Stimulated activated memory B cell treated with anti-CD40 and anti-IgM and Interleukin-4, amounts not matched to agents 10 μg/mL and 1 μg/mL and 100 μg/mL, for 72 hours (primary cell): ENCODE measurements around the gene RBM47.
A peak's percentile ranks its signal among the peaks of the same experiment; 100 is the strongest.
"Not testable (repeated sequence)": the region's sequence is repeated elsewhere in the genome, so short reads cannot be mapped to it uniquely, and the experiment has no call there.

ENCODE experiments used
- ATAC-seq: fragments of 150-1000 bp; cut with Tn5 transposase; 2 replicates; pipeline ENCODE4 v1.10.0; 2021
- H3K27ac Mint-ChIP-seq: one replicate; pipeline ENCODE4 v1.8.0; 2022; ENCODE audit warnings: mild to moderate bottlenecking, mixed read lengths
- H3K27me3 Mint-ChIP-seq: one replicate; pipeline ENCODE4 v1.8.0; 2022; ENCODE audit warnings: mixed read lengths
- H3K36me3 Mint-ChIP-seq: one replicate; pipeline ENCODE4 v1.8.0; 2022; ENCODE audit warnings: mixed read lengths
- H3K4me1 Mint-ChIP-seq: one replicate; pipeline ENCODE4 v1.8.0; 2022; ENCODE audit warnings: mixed read lengths
- H3K4me3 Mint-ChIP-seq: one replicate; pipeline ENCODE4 v1.8.0; 2022; ENCODE audit warnings: mild to moderate bottlenecking, moderate library complexity, mixed read lengths
- H3K9me3 Mint-ChIP-seq: one replicate; pipeline ENCODE4 v1.8.0; 2022; ENCODE audit warnings: mixed read lengths

RBM47 gene

GRCh38 chr4:40521957-40522356 is 107.7 kb downstream of the RBM47 start:
- Mint-ChIP-seq H3K27me3 (no peaks in the 10 kb centered on the region), H3K4me1 (peaks cover 57% of the 10 kb centered on the region), H3K27ac (peak overlapping the region; percentile 77), H3K9me3 (no peaks in the 10 kb centered on the region), H3K4me3 (no peak overlapping the region), H3K36me3 (no peaks in the 10 kb centered on the region)
- ATAC-seq, result peak; percentile 64

DNA sequence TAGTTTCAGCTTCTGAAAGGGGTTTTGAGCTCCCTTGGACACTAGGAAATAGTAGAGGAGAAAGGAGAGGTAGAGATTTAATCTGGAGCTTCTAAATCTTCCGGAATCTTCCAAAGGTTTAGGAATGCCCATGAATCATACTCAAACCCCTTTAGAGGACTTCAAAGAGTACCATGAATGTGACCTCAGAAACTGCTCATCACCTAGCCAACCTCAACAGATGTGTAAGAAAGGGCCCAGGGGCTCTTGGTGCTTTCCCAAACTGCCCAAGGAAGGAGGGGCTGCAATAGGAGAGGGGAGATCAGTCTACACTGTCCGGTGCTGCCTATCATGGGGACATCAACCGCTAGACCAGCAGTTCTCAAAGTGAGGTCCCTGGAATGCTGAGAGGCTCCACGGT is 109.1 kb downstream of the RBM47 start:
- Mint-ChIP-seq H3K27ac (peak overlapping the region; percentile 51), H3K36me3 (no peaks in the 10 kb centered on the region), H3K4me3 (no peak overlapping the region), H3K4me1 (peaks cover 65% of the 10 kb centered on the region), H3K9me3 (no peaks in the 10 kb centered on the region), H3K27me3 (no peaks in the 10 kb centered on the region)
- ATAC-seq, result no peak

DNA sequence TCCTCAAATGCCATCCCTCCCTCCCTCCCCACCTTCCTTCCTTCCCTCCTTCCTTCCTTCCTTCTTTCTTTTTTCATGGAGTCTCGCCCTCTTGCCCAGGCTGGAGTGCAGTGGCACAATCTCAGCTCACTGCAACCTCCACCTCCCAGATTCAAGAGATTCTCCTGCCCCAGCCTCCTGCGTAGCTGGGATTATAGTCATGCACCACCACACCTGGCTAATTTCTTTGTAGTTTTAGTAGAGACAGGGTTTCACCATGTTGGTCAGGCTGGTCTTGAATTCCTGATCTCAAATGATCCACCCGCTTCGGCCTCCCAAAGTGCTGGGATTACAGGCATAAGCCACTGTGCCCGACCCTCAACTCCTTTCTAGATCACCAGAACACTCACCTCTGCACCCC is 112.6 kb downstream of the RBM47 start:
- ATAC-seq, H3K27me3 Mint-ChIP-seq, H3K36me3 Mint-ChIP-seq, H3K9me3 Mint-ChIP-seq: not testable (repeated sequence)
- peak overlapping the region; percentile 50 for H3K4me3 Mint-ChIP-seq
- H3K27ac Mint-ChIP-seq, result peak overlapping the region; percentile 79
- H3K4me1 Mint-ChIP-seq, result peaks cover 61% of the 10 kb centered on the region

GRCh38 chr4:40516651-40517050 is 113.0 kb downstream of the RBM47 start:
- Mint-ChIP-seq H3K27ac (peak overlapping the region; percentile 79), H3K4me1 (peaks cover 57% of the 10 kb centered on the region)
- ATAC-seq, result peak; percentile 73

GRCh38 chr4:40515398-40516293 is 114.0 kb downstream of the RBM47 start:
- peak overlapping the region; percentile 79 for H3K27ac Mint-ChIP-seq
- no peaks in the 10 kb centered on the region for H3K36me3 Mint-ChIP-seq
- ATAC-seq, result peak; percentile 93
- no peaks in the 10 kb centered on the region for H3K27me3 Mint-ChIP-seq
- H3K4me3 Mint-ChIP-seq, result peak overlapping the region; percentile 81
- peaks cover 52% of the 10 kb centered on the region for H3K4me1 Mint-ChIP-seq
- H3K9me3 Mint-ChIP-seq, result no peaks in the 10 kb centered on the region

More at GRCh38 chr4:40516651-40517050, 113.0 kb downstream of the RBM47 start:
- Mint-ChIP-seq H3K27me3 (no peaks in the 10 kb centered on the region), H3K4me3 (peak overlapping the region; percentile 4), H3K36me3 (no peaks in the 10 kb centered on the region), H3K9me3 (no peaks in the 10 kb centered on the region)

- H3K36me3 Mint-ChIP-seq, result peaks cover 4% of the 10 kb centered on the region
- no peak for ATAC-seq
- H3K4me1 Mint-ChIP-seq, result peaks cover 46% of the 10 kb centered on the region
- no peaks in the 10 kb centered on the region for H3K27me3 Mint-ChIP-seq
- peak overlapping the region; percentile 81 for H3K4me3 Mint-ChIP-seq
- H3K27ac Mint-ChIP-seq, result peak overlapping the region; percentile 79
- H3K9me3 Mint-ChIP-seq, result no peaks in the 10 kb centered on the region
Observed at GRCh38 chr4:40515037-40515397, 114.6 kb downstream of the RBM47 start.

- Mint-ChIP-seq H3K27me3 (no peaks in the 10 kb centered on the region), H3K4me1 (peaks cover 43% of the 10 kb centered on the region), H3K27ac (peak overlapping the region; percentile 79), H3K36me3 (peaks cover 4% of the 10 kb centered on the region), H3K4me3 (peak overlapping the region; percentile 81), H3K9me3 (no peaks in the 10 kb centered on the region)
- no peak for ATAC-seq
Observed at GRCh38 chr4:40514497-40514951, 115.1 kb downstream of the RBM47 start.

- Mint-ChIP-seq H3K4me1 (peaks cover 21% of the 10 kb centered on the region), H3K27me3 (no peaks in the 10 kb centered on the region), H3K4me3 (no peak overlapping the region), H3K9me3 (no peaks in the 10 kb centered on the region), H3K36me3 (peaks cover 11% of the 10 kb centered on the region), H3K27ac (no peak overlapping the region)
- ATAC-seq, result no peak
Observed at GRCh38 chr4:40511036-40511614, 118.5 kb downstream of the RBM47 start.

DNA sequence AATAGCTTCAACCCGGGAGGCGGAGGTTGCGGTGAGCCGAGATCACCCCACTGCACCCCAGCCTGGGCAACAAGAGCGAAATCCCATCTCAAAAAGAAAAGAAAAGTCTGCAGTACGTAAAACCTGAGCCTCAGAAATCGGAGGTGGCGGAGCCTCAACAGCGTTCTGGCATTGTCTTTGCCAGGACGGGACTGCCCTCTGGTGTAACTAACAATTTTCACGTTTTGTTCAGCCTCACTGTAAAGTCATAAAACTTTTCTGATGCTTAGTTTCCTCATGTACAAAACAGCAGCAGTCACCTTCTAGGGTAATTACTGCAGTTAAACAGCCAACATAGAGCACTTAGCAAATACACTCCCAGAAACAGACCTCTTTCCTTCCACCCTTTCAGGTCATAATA is 121.7 kb downstream of the RBM47 start:
- peaks cover 21% of the 10 kb centered on the region for H3K36me3 Mint-ChIP-seq
- H3K27me3 Mint-ChIP-seq, result no peaks in the 10 kb centered on the region
- no peaks in the 10 kb centered on the region for H3K9me3 Mint-ChIP-seq
- H3K4me1 Mint-ChIP-seq, result peaks cover 9% of the 10 kb centered on the region
- no peak overlapping the region for H3K4me3 Mint-ChIP-seq
- H3K27ac Mint-ChIP-seq, result no peak overlapping the region
- ATAC-seq, result no peak

- Mint-ChIP-seq H3K27ac (no peak overlapping the region), H3K4me3 (no peak overlapping the region), H3K27me3 (no peaks in the 10 kb centered on the region), H3K36me3 (peaks cover 29% of the 10 kb centered on the region), H3K9me3 (no peaks in the 10 kb centered on the region), H3K4me1 (peaks cover 21% of the 10 kb centered on the region)
- no peak for ATAC-seq
Observed at GRCh38 chr4:40506492-40506891, 123.2 kb downstream of the RBM47 start.

DNA sequence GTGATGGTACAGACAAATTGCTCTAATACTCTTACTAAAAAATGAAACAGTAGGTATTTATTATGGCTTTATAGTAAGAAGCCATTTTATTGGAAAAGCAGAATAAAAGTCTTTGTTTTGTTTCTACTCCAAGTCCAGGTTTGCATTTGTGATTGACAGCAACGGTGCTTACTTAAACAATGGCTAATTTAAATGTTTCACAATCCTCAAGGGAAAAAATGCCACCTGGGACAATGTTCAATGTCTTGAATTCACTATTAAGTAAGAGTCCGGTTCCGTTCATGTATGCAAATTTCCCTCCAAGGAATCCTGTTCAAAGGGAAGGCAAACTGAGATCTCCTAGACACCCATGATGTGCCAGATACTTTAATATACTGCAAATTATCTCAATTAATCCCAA is 123.6 kb downstream of the RBM47 start:
- Mint-ChIP-seq H3K36me3 (peaks cover 29% of the 10 kb centered on the region), H3K27me3 (no peaks in the 10 kb centered on the region), H3K9me3 (no peaks in the 10 kb centered on the region), H3K27ac (no peak overlapping the region), H3K4me1 (peaks cover 21% of the 10 kb centered on the region), H3K4me3 (no peak overlapping the region)
- no peak for ATAC-seq

DNA sequence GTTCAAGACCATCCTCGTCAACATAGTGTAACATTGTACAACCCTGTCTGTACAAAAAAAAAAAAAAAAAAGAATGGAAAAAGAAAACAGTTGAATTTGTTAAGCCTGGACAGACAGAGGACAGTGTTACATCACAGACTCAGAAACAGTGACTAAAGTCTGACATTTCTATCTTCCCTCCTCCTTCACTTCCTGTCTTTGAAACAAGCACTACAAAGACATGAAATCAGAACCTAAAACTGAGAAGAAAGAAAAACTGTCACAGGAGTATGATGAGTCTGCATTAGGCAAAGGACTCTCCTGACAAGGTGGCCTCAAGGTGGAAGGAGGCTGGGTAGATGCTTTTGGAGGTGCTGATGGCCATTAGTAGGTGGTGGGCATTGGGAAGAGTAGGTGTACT is 126.7 kb downstream of the RBM47 start:
- no peaks in the 10 kb centered on the region for H3K27me3 Mint-ChIP-seq
- peaks cover 18% of the 10 kb centered on the region for H3K36me3 Mint-ChIP-seq
- ATAC-seq, result no peak
- H3K4me3 Mint-ChIP-seq, result no peak overlapping the region
- H3K27ac Mint-ChIP-seq, result peak overlapping the region; percentile 24
- peaks cover 21% of the 10 kb centered on the region for H3K4me1 Mint-ChIP-seq
- H3K9me3 Mint-ChIP-seq, result no peaks in the 10 kb centered on the region

DNA sequence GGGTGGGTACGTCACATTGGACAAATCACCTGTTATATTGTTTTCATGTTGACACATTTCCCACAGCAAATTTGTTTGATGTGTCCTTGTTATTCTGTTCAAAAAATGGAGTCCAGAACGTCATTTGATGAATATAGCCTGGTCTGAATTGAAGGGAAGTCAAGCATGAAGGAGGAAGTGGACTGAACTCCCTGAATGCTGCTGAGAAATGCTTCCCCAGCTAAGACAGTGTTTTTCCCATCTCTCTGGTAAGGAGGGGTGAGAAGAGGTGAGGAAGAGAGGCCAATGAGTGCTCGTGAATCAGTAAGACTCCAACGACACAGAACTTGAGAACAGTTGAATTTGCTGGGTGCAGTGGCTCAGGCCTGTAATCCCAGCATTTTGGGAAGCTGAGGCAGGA is 127.4 kb downstream of the RBM47 start:
- H3K27ac Mint-ChIP-seq, result peak overlapping the region; percentile 24
- no peak for ATAC-seq
- peaks cover 18% of the 10 kb centered on the region for H3K36me3 Mint-ChIP-seq
- no peaks in the 10 kb centered on the region for H3K9me3 Mint-ChIP-seq
- H3K4me3 Mint-ChIP-seq, result no peak overlapping the region
- H3K4me1 Mint-ChIP-seq, result peaks cover 21% of the 10 kb centered on the region
- no peaks in the 10 kb centered on the region for H3K27me3 Mint-ChIP-seq

DNA sequence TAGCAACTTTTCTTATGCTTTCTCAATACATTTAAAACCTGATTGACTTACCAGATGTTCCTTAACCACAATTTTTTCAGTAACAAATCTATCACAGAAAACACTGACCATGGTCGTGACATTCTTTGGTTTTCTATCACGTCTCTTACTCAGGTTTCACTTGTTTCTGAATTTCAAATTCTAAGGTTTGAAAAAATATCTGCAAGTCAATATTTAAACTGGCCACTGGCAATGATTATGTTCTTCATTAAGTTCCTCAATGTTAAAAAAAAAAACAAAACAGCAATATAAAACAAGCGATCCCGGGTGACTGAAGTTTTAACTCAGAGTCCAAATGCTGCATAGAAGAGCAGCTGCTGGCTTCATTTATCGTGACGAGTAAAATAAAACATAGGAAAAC is 128.9 kb downstream of the RBM47 start:
- ATAC-seq, result no peak

GRCh38 chr4:40493160-40493559 is 136.5 kb downstream of the RBM47 start:
- ATAC-seq, result no peak
- H3K4me3 Mint-ChIP-seq, result no peak overlapping the region
- H3K27me3 Mint-ChIP-seq, result no peaks in the 10 kb centered on the region
- H3K9me3 Mint-ChIP-seq, result no peaks in the 10 kb centered on the region
- H3K4me1 Mint-ChIP-seq, result peaks cover 14% of the 10 kb centered on the region
- H3K27ac Mint-ChIP-seq, result peak overlapping the region; percentile 11
- peaks cover 20% of the 10 kb centered on the region for H3K36me3 Mint-ChIP-seq

More for the DNA sequence above, 128.9 kb downstream of the RBM47 start:
- no peaks in the 10 kb centered on the region for H3K9me3 Mint-ChIP-seq
- no peak overlapping the region for H3K4me3 Mint-ChIP-seq
- no peak overlapping the region for H3K27ac Mint-ChIP-seq
- H3K4me1 Mint-ChIP-seq, result peaks cover 21% of the 10 kb centered on the region
- no peaks in the 10 kb centered on the region for H3K27me3 Mint-ChIP-seq
- H3K36me3 Mint-ChIP-seq, result peaks cover 21% of the 10 kb centered on the region

GRCh38 chr4:40492691-40493090 is 137.0 kb downstream of the RBM47 start:
- no peaks in the 10 kb centered on the region for H3K27me3 Mint-ChIP-seq
- H3K9me3 Mint-ChIP-seq, result no peaks in the 10 kb centered on the region
- peak overlapping the region; percentile 11 for H3K27ac Mint-ChIP-seq
- peaks cover 23% of the 10 kb centered on the region for H3K36me3 Mint-ChIP-seq
- H3K4me1 Mint-ChIP-seq, result peaks cover 14% of the 10 kb centered on the region
- no peak overlapping the region for H3K4me3 Mint-ChIP-seq
- ATAC-seq, result no peak
